ENCODE results near the gene LTA4H.
"Not testable (repeated sequence)": the region's sequence is repeated elsewhere in the genome, so short reads cannot be mapped to it uniquely, and the experiment has no call there.

Gene LTA4H

GRCh38 chr12:96068111-96068510, 32.7 kb upstream of the LTA4H start:
- Mint-ChIP-seq H3K27ac (ENCODE audit: low read depth) (no peak overlapping the region), H3K4me3 (no peak overlapping the region), H3K9me3 (no peaks in the 10 kb centered on the region), H3K27me3 (peaks cover 11% of the 10 kb centered on the region), H3K4me1 (peaks cover 9% of the 10 kb centered on the region), H3K36me3 (ENCODE audit: insufficient read depth) (peaks cover 3% of the 10 kb centered on the region)
- ATAC-seq (replicated peaks; ENCODE audit: extremely low read depth, poor library complexity, severe bottlenecking) = no peak
- DNase-seq (ENCODE audit: low spot score in 2 of 2) = no peak

DNA sequence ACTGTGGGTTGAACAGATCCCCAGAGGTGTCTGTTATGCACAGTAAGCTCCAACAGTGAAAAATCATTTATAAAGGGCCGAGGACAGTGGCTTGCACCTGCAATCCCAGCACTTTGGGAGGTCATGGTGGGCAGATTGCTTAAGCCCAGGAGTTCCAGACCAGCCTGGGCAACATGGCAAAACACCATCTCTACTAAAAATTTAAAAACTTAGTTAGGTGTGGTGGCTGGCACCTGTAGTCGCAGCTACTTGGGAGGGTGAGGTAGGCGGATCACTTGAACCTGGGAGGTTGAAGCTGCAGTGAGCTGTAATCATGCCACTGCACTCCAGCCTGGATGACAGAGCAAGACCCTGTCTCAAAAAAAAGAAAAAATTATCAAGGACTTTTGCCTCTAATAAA, 30.4 kb upstream of the LTA4H start:
- ATAC-seq (replicated peaks; ENCODE audit: extremely low read depth, poor library complexity, severe bottlenecking); H3K27ac Mint-ChIP-seq (ENCODE audit: low read depth); H3K9me3 Mint-ChIP-seq; H3K36me3 Mint-ChIP-seq (ENCODE audit: insufficient read depth); H3K4me3 Mint-ChIP-seq; H3K27me3 Mint-ChIP-seq; DNase-seq (ENCODE audit: low spot score in 2 of 2): not testable (repeated sequence)
- H3K4me1 Mint-ChIP-seq = peaks cover 20% of the 10 kb centered on the region

DNA sequence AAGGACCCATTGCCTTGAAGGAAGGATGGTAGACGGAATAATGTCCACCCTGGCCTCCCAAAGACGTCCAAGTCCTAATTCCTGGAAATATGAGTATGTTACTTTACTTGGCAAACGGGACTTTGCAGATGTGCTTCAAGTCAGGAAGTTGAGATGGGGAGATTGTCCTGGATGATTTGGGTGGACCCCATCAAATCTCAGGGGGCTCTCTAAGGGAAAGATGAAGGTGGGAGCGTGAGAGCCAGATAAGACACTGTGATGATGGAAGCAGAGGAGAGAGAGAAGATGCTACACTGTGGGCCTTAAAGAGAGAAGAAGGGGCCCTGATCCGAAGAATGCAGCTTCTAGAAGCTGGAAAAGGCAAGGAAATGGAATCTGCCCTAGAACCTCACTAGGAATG, 29.6 kb upstream of the LTA4H start:
- ATAC-seq (replicated peaks; ENCODE audit: extremely low read depth, poor library complexity, severe bottlenecking) = no peak
- H3K27ac Mint-ChIP-seq (ENCODE audit: low read depth) = no peak overlapping the region
- no peaks in the 10 kb centered on the region for H3K9me3 Mint-ChIP-seq

GRCh38 chr12:96064271-96064670, 28.9 kb upstream of the LTA4H start:
- no peaks in the 10 kb centered on the region for H3K27me3 Mint-ChIP-seq
- peaks cover 20% of the 10 kb centered on the region for H3K4me1 Mint-ChIP-seq
- H3K4me3 Mint-ChIP-seq = no peak overlapping the region
- H3K9me3 Mint-ChIP-seq = no peaks in the 10 kb centered on the region
- DNase-seq (ENCODE audit: low spot score in 2 of 2) = no peak
- peak overlapping the region; percentile 27 for H3K27ac Mint-ChIP-seq (ENCODE audit: low read depth)
- H3K36me3 Mint-ChIP-seq (ENCODE audit: insufficient read depth) = peaks cover 3% of the 10 kb centered on the region
- ATAC-seq (replicated peaks; ENCODE audit: extremely low read depth, poor library complexity, severe bottlenecking) = no peak

More for the DNA sequence above, 29.6 kb upstream of the LTA4H start:
- Mint-ChIP-seq H3K27me3 (no peaks in the 10 kb centered on the region), H3K4me1 (peaks cover 20% of the 10 kb centered on the region), H3K4me3 (no peak overlapping the region), H3K36me3 (ENCODE audit: insufficient read depth) (peaks cover 3% of the 10 kb centered on the region)
- DNase-seq (ENCODE audit: low spot score in 2 of 2) = no peak

GRCh38 chr12:96063046-96063445, 27.7 kb upstream of the LTA4H start:
- DNase-seq (ENCODE audit: low spot score in 2 of 2) (no peak), ATAC-seq (replicated peaks; ENCODE audit: extremely low read depth, poor library complexity, severe bottlenecking) (no peak)
- Mint-ChIP-seq H3K4me3 (no peak overlapping the region), H3K27me3 (no peaks in the 10 kb centered on the region), H3K36me3 (ENCODE audit: insufficient read depth) (peaks cover 4% of the 10 kb centered on the region), H3K9me3 (no peaks in the 10 kb centered on the region), H3K4me1 (peaks cover 20% of the 10 kb centered on the region), H3K27ac (ENCODE audit: low read depth) (no peak overlapping the region)

DNA sequence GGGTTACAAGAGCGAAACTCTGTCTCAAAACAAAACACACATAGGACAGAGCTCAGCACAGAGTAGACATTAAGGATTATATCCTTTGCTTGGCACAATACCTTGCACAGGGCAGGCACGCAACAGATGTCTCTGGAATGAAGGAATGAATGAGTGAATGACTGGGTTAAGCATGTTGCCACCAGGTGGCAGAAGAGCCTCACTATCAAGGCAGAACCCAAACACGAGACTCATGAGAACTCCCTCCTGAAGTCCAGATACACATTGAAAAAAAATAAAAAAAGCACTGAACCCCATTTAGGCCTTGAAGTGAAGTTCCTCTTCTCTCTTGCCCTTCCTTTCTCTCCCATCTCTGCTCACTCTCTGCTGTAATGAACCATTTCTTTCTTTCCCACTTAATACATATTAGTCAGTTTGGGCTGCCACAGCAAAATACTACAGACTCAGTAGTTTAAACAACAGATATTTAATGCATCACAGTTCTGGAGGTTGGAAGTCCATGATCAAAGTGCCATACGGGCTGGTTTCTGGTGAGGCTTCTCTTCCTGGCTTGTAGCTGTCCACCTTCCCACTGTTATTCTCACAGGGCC, 26.6 kb upstream of the LTA4H start:
- H3K27ac Mint-ChIP-seq (ENCODE audit: low read depth) = no peak overlapping the region
- peaks cover 20% of the 10 kb centered on the region for H3K4me1 Mint-ChIP-seq
- ATAC-seq (replicated peaks; ENCODE audit: extremely low read depth, poor library complexity, severe bottlenecking) = peak; percentile 87
- H3K27me3 Mint-ChIP-seq = no peaks in the 10 kb centered on the region
- peak; percentile 63 to 65 for DNase-seq (ENCODE audit: low spot score in 2 of 2)
- H3K36me3 Mint-ChIP-seq (ENCODE audit: insufficient read depth) = peaks cover 4% of the 10 kb centered on the region
- H3K9me3 Mint-ChIP-seq = no peaks in the 10 kb centered on the region
- H3K4me3 Mint-ChIP-seq = no peak overlapping the region

GRCh38 chr12:96061323-96061722, 25.9 kb upstream of the LTA4H start:
- DNase-seq (ENCODE audit: low spot score in 2 of 2) = no peak
- H3K9me3 Mint-ChIP-seq = no peaks in the 10 kb centered on the region
- no peaks in the 10 kb centered on the region for H3K27me3 Mint-ChIP-seq

DNA sequence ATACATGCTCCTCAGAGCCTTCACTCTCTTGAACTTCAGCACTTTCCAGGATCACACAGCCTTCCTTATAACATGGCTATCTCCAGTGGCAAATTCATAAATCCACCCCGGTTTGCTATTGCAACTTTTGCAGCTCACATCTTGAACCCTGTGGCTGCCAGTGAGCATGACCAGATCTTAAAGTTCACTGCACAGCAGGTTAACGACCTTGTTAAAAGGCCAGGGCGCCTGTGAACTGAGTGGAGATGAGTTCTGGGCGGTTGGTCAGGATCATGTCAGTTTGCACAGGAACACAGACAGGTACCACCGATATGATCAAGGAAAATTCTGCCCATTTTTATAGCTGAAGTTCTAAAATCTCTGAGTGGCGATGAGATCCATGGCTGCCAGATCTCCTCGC, 24.7 kb upstream of the LTA4H start:
- peaks cover 4% of the 10 kb centered on the region for H3K36me3 Mint-ChIP-seq (ENCODE audit: insufficient read depth)
- DNase-seq (ENCODE audit: low spot score in 2 of 2) (no peak), ATAC-seq (replicated peaks; ENCODE audit: extremely low read depth, poor library complexity, severe bottlenecking) (no peak)
- H3K4me1 Mint-ChIP-seq = peaks cover 20% of the 10 kb centered on the region
- no peak overlapping the region for H3K27ac Mint-ChIP-seq (ENCODE audit: low read depth)
- H3K27me3 Mint-ChIP-seq = no peaks in the 10 kb centered on the region
- H3K9me3 Mint-ChIP-seq = no peaks in the 10 kb centered on the region
- H3K4me3 Mint-ChIP-seq = no peak overlapping the region

More at GRCh38 chr12:96061323-96061722, 25.9 kb upstream of the LTA4H start:
- Mint-ChIP-seq H3K4me3 (no peak overlapping the region), H3K27ac (ENCODE audit: low read depth) (no peak overlapping the region), H3K4me1 (peaks cover 20% of the 10 kb centered on the region), H3K36me3 (ENCODE audit: insufficient read depth) (peaks cover 4% of the 10 kb centered on the region)
- no peak for ATAC-seq (replicated peaks; ENCODE audit: extremely low read depth, poor library complexity, severe bottlenecking)

DNA sequence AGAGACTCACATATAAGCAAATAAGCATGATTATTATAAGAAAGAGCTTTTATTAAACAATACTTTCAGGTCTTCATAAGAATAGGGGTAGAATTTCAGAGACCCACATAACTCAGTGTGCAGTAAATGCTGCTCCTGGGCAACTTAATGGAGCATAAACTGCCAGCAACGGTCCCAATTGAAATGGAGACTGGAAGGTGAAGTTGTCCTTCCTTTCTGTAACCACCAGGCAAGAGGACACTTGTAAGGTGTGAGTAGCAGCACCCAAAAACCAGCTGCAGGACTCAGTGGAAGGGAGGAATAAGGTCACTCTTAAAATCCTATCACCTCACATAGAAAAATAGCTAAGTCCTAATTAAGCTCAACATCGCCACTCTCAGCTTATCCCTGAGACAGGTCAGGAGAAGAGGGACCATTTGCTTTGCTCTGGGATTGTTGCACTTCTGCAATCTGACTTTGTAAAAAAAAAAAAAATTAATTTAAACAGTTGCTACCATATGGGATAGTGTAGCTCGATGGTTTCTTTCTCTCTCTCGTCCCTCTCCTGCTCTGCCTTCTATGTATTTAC, 22.7 kb upstream of the LTA4H start:
- H3K36me3 Mint-ChIP-seq (ENCODE audit: insufficient read depth) = peaks cover 1% of the 10 kb centered on the region
- H3K4me3 Mint-ChIP-seq = no peak overlapping the region
- peaks cover 10% of the 10 kb centered on the region for H3K4me1 Mint-ChIP-seq
- DNase-seq (ENCODE audit: low spot score in 2 of 2) = no peak
- no peaks in the 10 kb centered on the region for H3K27me3 Mint-ChIP-seq
- no peak overlapping the region for H3K27ac Mint-ChIP-seq (ENCODE audit: low read depth)
- no peaks in the 10 kb centered on the region for H3K9me3 Mint-ChIP-seq
- ATAC-seq (replicated peaks; ENCODE audit: extremely low read depth, poor library complexity, severe bottlenecking) = no peak

GRCh38 chr12:96056646-96057455, 21.5 kb upstream of the LTA4H start:
- no peak overlapping the region for H3K4me3 Mint-ChIP-seq
- H3K27me3 Mint-ChIP-seq = no peaks in the 10 kb centered on the region
- peaks cover 1% of the 10 kb centered on the region for H3K36me3 Mint-ChIP-seq (ENCODE audit: insufficient read depth)
- peaks cover 1% of the 10 kb centered on the region for H3K4me1 Mint-ChIP-seq
- H3K27ac Mint-ChIP-seq (ENCODE audit: low read depth) = no peak overlapping the region
- H3K9me3 Mint-ChIP-seq = no peaks in the 10 kb centered on the region
- DNase-seq (ENCODE audit: low spot score in 2 of 2) (no peak), ATAC-seq (replicated peaks; ENCODE audit: extremely low read depth, poor library complexity, severe bottlenecking) (no peak)

DNA sequence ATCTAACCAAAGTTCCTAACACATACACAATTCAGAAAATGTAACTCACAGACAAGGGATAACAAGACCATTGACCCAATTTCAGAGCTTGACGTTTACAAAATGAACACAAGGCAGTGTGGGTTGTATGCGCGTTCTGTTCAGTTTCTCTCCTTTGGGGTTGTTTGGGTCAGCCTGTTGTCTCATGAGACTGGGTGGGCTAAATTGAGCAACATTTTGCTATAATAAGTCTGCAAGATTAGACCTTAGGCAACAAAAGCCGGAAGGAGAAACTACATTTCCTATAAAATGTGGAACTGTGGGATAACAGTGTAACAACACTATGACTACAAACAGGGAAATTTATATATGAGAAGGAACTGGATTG, 18.8 kb upstream of the LTA4H start:
- Mint-ChIP-seq H3K27ac (ENCODE audit: low read depth) (no peak overlapping the region), H3K4me3 (no peak overlapping the region), H3K4me1 (no peaks in the 10 kb centered on the region), H3K27me3 (no peaks in the 10 kb centered on the region), H3K36me3 (ENCODE audit: insufficient read depth) (peaks cover 1% of the 10 kb centered on the region), H3K9me3 (no peaks in the 10 kb centered on the region)
- ATAC-seq (replicated peaks; ENCODE audit: extremely low read depth, poor library complexity, severe bottlenecking) (no peak), DNase-seq (ENCODE audit: low spot score in 2 of 2) (no peak)

DNA sequence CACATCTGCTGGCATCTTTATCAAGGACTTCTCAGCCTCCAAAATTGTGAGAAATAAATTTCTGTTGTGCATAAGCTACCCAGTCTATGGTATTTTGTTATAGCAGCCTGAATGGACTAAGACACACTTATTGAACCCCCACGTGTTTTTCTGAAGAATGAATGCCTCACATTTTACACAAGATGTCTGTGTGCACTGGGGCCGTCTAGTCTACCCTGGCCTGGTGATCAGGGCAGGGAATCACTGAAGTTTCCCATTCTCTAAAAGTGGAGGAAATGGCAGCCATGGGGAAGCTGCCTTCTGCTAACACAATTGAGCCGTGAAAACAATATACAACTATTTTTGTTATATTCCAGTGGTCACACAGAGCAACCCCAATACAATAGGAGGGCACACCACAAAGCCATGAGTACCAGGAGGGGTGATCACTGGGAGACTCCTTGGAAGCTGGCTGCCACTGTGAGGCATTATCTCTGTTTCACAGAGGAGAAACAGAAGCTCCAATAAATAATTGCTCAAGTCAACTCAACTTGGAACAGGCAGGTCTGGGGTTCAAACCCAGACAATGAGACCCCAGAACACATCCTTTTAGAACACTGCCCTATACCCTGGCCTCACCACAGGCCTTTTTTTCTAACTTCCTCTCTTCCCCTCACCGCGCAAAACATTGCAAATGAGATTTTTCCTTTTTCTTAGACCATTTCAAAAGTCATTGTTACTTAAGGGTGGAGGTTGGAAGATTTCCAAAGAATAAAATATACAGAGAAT, 18.3 kb upstream of the LTA4H start:
- Mint-ChIP-seq H3K27ac (ENCODE audit: low read depth) (no peak overlapping the region), H3K4me1 (no peaks in the 10 kb centered on the region), H3K27me3 (no peaks in the 10 kb centered on the region), H3K36me3 (ENCODE audit: insufficient read depth) (peaks cover 1% of the 10 kb centered on the region), H3K4me3 (no peak overlapping the region), H3K9me3 (no peaks in the 10 kb centered on the region)
- DNase-seq (ENCODE audit: low spot score in 2 of 2) = no peak
- no peak for ATAC-seq (replicated peaks; ENCODE audit: extremely low read depth, poor library complexity, severe bottlenecking)

All from central memory CD8-positive, alpha-beta T cell (primary cell).